Body of pancreas (tissue), 4 donors: ENCODE data around the gene KRT71.

ENCODE experiments used
- POLR2A ChIP-seq, 3 donors: fragments of 450-650 bp; IDR thresholded peaks; one replicate each; pipeline ENCODE4 v1.6.1; 2016; ENCODE audit warnings: antibody characterized with exemption in 3 of 3, mild to moderate bottlenecking in 2 of 3
- TF ChIP-seq, protein P1 (sequence below), 7 experiments: fragments of 450-650 bp in 4 of 7; fragments of 200-600 bp in 3 of 7; sonication (generic) in 3 of 7; IDR thresholded peaks; one replicate each; pipeline ENCODE4 v1.5.1; 2016 to 2019; ENCODE audit warnings: antibody characterized with exemption in 7 of 7

DNA sequence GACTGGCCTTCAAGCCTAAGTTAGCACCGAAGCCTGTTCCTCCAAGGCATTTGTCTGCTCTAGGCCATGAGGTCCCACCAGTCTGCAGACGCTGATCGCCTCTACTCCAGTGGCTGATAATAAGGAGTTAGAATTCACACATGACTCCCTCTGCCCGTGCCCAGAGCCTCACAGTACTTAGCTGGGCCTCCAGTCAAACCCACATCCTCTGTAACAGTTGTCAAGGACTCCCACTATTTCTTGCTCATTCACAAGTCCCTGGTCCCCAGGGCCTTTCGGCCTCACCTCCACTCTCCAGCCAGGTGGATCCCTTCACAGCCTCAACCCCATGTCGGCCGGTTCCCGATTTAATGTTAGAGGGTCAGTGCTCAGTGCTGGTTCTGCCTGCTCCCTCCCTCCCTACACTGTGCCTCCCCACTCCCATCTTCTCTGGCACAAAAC is 26.4 kb downstream of the KRT71 start:
- no peak for TF ChIP-seq POLR2A (IDR thresholded peaks at IDR 0.05)
- TF ChIP-seq, protein P1, sequence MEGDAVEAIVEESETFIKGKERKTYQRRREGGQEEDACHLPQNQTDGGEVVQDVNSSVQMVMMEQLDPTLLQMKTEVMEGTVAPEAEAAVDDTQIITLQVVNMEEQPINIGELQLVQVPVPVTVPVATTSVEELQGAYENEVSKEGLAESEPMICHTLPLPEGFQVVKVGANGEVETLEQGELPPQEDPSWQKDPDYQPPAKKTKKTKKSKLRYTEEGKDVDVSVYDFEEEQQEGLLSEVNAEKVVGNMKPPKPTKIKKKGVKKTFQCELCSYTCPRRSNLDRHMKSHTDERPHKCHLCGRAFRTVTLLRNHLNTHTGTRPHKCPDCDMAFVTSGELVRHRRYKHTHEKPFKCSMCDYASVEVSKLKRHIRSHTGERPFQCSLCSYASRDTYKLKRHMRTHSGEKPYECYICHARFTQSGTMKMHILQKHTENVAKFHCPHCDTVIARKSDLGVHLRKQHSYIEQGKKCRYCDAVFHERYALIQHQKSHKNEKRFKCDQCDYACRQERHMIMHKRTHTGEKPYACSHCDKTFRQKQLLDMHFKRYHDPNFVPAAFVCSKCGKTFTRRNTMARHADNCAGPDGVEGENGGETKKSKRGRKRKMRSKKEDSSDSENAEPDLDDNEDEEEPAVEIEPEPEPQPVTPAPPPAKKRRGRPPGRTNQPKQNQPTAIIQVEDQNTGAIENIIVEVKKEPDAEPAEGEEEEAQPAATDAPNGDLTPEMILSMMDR (IDR thresholded peaks at IDR 0.05) = no peak
